GM10248 (cell line): Measurements from ENCODE around the gene APOB.

Source experiments
- CTCF ChIA-PET: fragments of 300-600 bp; sonication (Branson Sonifier 250); formaldehyde crosslinking; extraction: SDS; loops from one replicate; lab custom pipeline; 2021; ENCODE audit warnings: antibody characterized with exemption; lab: Yijun Ruan, JAX
- POLR2A ChIA-PET: fragments of 350-650 bp; sonication (Branson Sonifier 250); formaldehyde crosslinking; extraction: SDS; loops from one replicate; lab custom pipeline; 2020; ENCODE audit warnings: antibody characterized with exemption; lab: Yijun Ruan, JAX
- DNase-seq: peaks from one replicate; pipeline ENCODE4 v3.0.0; 2012; ENCODE audit errors: extremely low spot score
- CTCF ChIP-seq: IDR thresholded peaks from 2 replicates; pipeline ENCODE4 v1.5.1; 2012; ENCODE audit warnings: mild to moderate bottlenecking, low read depth; ENCODE audit errors: extremely low read depth, missing control alignments, control extremely low read depth

The APOB gene

GRCh38 chr2:21036708-21037670, 6.9 kb downstream of the APOB start:
- CTCF ChIA-PET, result interaction anchor here (1.0 to 3.2 kb wide), 2 partner anchors 14 to 82 kb away, joined by 3 to 8 read pairs; no protein-coding TSS in a partner anchor
- no peak for TF ChIP-seq CTCF
- no peak for DNase-seq
- POLR2A ChIA-PET, result no interaction called here

- TF ChIP-seq CTCF, result no peak
- DNase-seq, result no peak
- CTCF ChIA-PET, result interaction anchor here (1.0 to 3.2 kb wide), 2 partner anchors 13 to 82 kb away, joined by 3 to 8 read pairs; no protein-coding TSS in a partner anchor
- POLR2A ChIA-PET, result no interaction called here
Measured at GRCh38 chr2:21035974-21036707, 7.7 kb downstream of the APOB start.

- POLR2A ChIA-PET, result no interaction called here
- CTCF ChIA-PET, result interaction anchor here (3.2 kb wide), 1 partner anchor 12 kb away, joined by 8 read pairs; no protein-coding TSS in a partner anchor
- no peak for DNase-seq
- TF ChIP-seq CTCF, result no peak
Measured at GRCh38 chr2:21035282-21035973, 8.4 kb downstream of the APOB start.

- POLR2A ChIA-PET, result no interaction called here
- TF ChIP-seq CTCF, result no peak
- DNase-seq, result no peak
Measured at GRCh38 chr2:21034972-21035279, 8.9 kb downstream of the APOB start.

GRCh38 chr2:21034156-21034971, 9.5 kb downstream of the APOB start:
- CTCF ChIA-PET, result interaction anchor here (0.9 to 3.8 kb wide), 2 partner anchors 8 to 283 kb away, joined by 4 to 24 read pairs; partner anchors contain the start of gene APOB
- POLR2A ChIA-PET, result no interaction called here
- no peak for TF ChIP-seq CTCF
- no peak for DNase-seq

More at GRCh38 chr2:21034972-21035279, 8.9 kb downstream of the APOB start:
- CTCF ChIA-PET, result interaction anchor here (3.8 kb wide), 1 partner anchor 7 kb away, joined by 24 read pairs; the partner anchor contains the start of gene APOB
